ENCODE results near the gene MACF1.
A peak's percentile ranks its signal among the peaks of the same experiment; 100 is the strongest.
"Not testable (repeated sequence)": the region's sequence is repeated elsewhere in the genome, so short reads cannot be mapped to it uniquely, and the experiment has no call there.

The MACF1 gene

DNA sequence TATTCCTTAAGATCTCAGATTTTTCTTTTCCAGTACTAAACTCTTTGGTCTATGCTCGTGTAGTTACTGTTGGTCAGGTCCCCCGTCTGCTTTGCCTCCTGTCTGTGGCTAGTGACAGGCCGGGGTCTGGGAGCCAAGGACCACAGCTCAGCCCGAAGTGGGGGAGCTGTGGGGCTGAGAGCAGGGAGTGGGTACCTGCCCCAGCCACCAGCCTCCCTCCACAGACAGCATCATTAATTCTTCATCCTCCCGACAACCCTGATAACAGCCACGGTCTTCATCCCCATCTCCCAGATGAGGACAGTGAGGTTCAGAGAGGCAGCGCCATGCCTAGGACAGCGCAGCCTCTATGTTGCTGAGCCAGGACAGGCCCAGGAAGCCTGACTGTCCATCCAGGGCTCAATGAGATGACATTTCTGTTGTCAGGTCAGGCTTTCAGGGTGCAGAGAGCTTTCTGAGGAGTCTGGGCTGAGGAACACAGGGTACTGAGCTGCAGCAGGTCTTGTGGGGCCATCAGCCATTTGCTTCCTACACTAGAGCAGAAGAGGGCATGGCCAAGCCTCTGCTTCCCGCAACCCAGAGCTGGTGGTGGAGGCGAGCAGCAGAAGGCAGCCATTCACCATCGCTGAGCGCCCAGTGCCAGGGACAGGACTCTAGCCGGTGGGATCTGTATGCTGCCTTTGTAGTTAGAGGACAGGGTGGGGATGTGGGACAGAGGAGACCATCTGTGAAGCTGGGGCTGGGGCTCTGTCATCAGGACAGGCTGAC is 288.7 kb downstream of the MACF1 start:
- DNase-seq: not testable (repeated sequence)

GRCh38 chr1:39494671-39495410 is 290.3 kb downstream of the MACF1 start:
- no peak for DNase-seq

DNA sequence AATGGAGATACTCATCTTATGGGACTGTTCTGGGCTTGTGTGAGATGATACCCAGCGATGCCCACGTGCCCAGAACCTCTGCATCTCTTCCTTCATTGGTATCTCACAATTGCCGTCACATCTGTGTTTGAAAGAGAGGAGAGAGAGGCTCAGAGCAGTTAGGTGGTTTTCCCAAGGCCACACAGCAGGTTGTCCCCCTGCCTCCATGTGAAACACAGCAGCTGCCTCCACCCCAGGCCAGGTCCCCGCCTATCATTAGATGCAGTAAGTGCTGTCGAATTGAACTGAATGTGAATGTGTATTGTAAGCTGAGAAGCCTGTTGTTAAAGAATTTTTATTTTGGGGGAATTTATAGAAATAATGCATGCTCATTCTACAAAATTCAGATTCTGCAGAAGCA is 292.0 kb downstream of the MACF1 start:
- DNase-seq: not testable (repeated sequence)

DNA sequence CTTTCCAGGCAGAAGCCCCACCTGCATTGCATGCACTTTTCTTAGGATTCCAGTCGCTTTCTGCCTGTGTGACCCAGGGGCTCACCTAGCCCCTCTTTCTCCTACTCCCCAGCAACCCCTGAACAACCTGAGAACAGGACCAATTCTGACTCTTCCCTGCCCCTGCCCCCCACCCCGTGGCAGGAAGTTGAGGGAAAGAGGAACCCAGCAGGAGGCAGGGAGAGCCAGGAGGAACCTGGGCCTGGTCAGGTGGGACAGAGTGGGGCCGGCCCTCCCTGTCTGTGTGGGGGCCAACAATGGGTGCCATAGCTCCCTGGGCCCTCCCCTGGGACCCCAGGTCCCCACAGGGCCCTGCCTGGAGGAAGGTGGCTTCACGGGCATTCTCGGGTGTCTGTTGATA is 293.1 kb downstream of the MACF1 start:
- DNase-seq: no peak

DNA sequence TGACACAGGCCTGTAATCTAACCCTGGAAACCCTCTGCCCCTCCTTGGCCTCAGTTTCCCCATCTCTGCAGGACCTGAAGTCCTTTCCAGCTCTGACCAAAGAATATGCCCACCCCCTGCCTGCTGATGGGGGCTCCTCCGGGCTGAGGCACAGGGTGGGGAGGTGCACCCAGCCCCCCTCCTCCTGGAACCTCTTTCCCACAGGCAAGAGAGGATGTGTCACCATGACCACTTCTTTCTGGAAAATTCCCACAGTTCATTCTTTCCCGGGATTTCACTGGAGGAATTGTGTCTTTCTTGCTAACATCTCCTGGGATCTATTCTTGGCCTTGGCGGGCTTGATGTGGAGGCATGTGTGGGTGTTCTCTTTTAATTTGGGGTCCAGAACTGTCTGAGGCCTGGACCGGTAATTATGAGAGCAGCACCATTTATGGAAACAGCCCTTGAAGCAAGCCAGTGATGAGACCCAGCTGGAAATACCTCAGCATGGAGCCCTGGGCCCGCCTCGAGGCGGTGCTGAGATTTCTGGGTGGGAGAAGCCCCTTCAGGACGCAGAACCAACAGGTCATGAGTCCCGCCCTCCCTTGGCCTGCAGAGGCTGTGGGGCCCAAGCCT is 293.7 kb downstream of the MACF1 start:
- DNase-seq: not testable (repeated sequence)

- DNase-seq: not testable (repeated sequence)
Observed at GRCh38 chr1:39498821-39499220, 294.3 kb downstream of the MACF1 start.

- no peak for DNase-seq
Observed at GRCh38 chr1:39499668-39500067, 295.2 kb downstream of the MACF1 start.

GRCh38 chr1:39500862-39501389 is 296.4 kb downstream of the MACF1 start:
- DNase-seq: no peak

DNA sequence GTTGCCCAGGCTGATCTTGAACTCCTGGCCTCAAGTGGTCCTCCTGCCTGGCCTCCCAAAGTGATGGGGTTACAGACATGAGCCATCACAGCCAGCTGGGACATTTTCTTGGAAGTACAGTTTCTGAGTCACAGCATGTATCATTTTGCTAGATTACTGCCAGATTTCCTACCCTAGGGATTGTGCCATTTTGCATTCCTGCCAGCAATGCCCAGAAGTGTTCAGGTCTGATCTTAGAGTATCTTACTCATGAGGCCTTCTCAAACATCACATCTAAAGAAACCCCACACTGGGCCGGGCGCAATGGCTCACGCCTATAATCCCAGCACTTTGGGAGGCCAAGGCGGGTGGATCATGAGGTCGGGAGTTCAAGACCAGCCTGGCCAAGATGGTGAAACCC is 297.2 kb downstream of the MACF1 start:
- no peak for DNase-seq

- not testable (repeated sequence) for DNase-seq
Observed at GRCh38 chr1:39504436-39504835, 299.9 kb downstream of the MACF1 start.

GRCh38 chr1:39505289-39505688 is 300.8 kb downstream of the MACF1 start:
- DNase-seq: no peak

DNA sequence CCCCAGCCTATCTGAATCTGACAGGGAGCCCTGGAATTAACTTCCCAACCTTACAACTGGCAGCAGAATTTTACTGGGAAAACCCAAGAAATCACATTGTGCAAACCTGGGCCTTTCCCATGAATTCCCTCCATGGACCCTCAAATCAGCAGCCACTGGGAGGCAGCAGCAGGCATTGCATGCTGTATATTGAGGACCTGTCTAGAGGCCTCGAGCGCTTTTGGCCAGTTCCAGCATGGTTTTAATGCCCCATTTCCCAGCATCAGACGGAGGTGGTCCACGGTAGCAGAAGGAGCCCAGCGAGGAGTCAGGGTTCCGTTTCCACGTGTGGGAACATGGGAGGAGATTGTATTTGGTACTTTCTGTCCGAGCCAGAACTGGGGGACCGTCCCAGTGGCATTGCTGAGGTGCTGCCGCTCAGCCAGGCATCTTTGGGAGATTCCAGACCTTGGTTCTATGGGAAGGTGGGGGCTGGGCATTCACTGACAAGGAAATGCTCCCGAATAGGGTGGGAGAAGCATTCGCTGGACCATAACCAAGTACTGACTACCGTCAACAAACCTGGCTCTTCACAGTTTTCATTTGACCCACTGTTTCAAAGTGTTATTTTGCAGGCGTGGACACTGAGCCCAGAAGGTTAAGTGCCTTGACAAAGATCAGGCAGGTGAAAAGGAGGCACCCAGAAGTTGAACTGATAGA is 302.9 kb downstream of the MACF1 start:
- no peak for DNase-seq

DNA sequence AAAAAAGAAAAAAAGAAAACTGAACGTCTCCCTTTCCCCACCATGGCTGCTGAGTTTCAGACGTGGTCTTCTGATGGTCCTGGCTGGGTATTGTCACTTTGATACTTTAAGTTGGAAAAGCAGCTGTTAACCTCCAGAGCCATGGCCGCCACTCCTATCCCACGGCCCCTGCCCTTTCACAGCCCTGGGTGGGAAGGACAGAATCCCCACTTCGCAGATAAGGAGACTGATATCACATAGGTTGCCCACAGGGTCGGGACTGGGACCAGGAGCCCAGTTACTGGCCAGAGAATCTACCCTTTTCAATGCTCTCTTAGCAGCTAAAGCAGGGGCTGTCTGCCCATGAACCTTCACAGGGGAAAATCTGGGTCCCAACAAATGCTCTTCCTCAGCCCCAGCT is 303.8 kb downstream of the MACF1 start:
- DNase-seq: no peak

GRCh38 chr1:39508857-39509305 is 304.4 kb downstream of the MACF1 start:
- no peak for DNase-seq

DNA sequence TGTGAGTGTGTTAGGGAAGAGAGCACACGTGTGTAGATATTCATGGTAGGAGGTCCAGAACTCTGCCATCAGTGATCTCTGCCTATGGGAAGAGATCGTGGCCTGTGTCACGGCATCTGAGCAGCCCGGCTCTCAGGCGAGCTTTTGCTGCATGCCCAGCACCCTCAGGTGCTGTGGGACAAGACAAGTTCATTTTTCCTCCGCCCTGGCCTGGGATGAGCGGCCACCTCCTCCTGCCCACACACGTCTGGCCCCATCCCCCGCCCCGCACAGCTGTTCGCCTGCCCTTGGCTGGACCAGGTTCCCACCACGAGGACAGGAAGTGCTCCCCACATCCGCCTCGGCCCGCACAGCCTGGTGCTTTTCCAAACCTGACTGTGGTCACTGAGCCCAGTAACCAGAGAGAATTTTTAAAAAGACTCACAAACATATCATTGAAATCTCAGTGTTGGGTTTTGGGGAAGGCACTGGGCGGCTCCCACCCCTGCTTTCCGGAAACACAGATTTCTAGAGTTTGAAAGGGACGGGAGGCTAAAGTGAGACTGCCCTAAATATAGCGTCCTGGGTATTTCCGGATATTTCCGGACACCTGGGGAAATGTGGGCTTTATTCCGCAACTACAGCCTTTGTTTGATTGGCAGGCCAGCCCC is 305.0 kb downstream of the MACF1 start:
- no peak for DNase-seq

DNA sequence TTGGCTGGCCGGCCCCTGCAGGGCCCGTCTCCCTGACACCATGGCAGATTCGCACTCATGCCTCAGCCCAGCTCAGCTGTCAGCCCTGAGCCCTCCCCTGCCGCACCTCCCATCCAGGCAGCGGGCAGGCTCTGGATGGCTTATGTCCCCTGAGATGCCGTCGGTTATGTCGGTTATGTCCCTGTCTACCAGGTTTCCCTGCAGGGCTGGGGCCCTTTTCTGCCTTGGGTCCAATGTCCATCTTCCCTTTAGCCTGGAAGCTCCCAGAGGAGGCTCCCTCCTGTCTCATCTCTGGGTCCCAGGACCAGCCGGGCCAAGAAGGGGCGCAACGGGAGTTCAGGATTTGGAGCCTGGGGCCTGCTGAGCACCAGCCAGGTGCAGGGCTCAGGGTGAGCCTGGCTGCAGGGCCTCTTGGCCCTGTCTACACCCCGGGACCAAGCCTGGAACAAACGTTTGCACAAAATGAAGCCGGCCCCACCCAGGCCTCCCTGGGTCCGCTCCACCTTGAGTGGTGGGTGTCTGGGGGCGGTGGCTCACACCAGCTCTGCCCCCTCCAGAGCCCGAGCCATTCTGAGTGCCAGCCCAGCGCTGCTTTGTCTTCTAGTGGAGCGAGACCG is 306.2 kb downstream of the MACF1 start:
- DNase-seq: not testable (repeated sequence)

DNA sequence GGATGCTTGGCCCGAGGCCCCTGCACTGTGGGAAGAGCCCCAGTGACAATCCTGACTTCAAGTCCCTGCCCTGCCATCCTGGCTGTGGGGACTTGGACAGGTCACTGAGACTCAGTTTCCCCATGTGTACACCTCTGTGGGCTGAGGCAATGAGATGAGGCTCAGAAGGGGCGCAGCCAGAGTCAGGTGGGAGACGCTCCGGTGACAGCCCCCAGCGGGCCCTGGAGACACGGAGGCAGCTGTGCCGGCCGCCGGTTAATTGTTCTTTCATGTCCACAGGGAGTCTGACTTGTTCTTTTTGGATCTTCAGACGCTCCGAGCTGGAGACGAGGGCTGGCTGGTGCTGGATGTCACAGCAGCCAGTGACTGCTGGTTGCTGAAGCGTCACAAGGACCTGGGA is 307.0 kb downstream of the MACF1 start:
- not testable (repeated sequence) for DNase-seq

DNA sequence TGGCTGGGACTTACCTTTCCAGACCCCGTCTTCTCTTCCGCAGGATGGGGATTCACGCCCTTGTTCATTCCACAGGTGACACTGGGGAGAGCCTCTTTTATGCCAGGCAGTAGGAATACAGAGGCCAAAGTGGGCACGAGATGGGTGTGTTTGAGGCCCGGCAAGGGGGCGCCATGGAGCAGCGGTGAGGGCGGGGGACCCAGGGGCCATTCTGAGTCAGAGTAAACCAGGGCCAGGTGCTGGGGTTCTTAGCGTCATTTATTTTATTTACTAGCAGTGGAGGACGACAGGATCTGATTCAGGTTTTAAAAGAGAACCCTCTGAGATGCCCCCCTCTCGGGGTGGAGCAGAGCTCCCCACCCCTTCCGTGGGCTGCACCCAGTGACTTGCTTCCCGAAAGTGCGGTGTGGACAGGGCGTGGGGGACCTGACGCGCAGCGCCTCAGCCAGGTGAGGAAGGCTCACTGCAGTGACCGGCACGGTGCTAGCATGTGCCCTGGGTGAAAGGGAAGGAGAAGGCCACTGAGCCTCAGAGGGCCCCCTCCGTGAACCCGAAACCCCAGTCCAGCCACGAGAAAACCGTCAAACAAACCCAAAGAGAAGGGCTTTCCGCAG is 307.8 kb downstream of the MACF1 start:
- not testable (repeated sequence) for DNase-seq

DNA sequence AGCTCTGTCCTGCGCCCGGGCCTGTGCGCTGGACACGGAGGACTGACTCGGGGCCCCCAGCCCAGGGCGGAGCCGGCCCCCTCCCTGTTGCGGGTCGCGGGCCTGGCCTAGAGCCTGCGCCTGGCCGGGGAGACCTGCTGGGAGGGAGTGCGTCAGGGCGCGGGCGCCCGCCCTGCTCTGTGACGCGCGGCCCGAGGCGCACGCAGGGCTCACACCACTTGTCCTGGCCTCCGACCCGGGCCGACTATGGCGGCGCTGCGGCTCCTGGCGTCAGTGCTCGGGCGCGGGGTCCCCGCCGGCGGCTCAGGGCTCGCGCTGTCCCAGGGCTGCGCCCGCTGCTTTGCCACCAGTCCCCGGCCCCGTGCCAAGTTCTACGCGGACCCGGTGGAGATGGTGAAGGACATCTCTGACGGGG is 310.2 kb downstream of the MACF1 start:
- DNase-seq: not testable (repeated sequence)

DNA sequence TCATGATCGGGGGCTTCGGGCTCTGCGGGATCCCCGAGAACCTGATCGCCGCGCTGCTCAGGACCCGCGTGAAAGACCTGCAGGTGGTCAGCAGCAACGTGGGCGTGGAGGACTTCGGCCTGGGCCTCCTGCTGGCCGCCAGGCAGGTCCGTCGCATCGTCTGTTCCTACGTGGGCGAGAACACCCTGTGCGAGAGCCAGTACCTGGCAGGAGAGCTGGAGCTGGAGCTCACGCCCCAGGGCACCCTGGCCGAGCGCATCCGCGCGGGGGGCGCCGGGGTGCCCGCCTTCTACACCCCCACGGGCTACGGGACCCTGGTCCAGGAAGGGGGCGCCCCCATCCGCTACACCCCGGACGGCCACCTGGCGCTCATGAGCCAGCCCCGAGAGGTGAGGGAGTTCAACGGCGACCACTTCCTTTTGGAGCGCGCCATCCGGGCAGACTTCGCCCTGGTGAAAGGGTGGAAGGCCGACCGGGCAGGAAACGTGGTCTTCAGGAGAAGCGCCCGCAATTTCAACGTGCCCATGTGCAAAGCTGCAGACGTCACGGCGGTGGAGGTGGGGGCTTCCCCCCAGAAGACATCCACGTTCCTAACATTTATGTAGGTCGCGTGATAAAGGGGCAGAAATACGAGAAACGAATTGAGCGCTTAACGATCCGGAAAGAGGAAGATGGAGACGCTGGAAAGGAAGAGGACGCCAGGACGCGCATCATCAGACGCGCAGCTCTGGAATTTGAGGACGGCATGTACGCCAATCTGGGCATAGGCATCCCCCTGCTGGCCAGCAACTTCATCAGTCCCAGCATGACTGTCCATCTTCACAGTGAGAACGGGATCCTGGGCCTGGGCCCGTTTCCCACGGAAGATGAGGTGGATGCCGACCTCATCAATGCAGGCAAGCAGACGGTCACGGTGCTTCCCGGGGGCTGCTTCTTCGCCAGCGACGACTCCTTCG is 310.9 kb downstream of the MACF1 start:
- DNase-seq: peak; percentile 53

Measured in right kidney (tissue), 1 donor.